ENCODE measurements around the gene RHEB. TPM values are rescaled to one million over a fixed set of nuclear protein-coding genes. Genes with fewer than 3 reads are reported as not detected.
A peak's percentile ranks its signal among the peaks of the same experiment; 100 is the strongest.

The RHEB gene
- total RNA-seq, 2 donors from 2014 or later: 37.3 to 55.5 TPM

- Mint-ChIP-seq H3K4me3 (no peak overlapping the region), H3K27ac (no peak overlapping the region), H3K27me3 (no peaks in the 10 kb centered on the region), H3K4me1 (peaks cover 4% of the 10 kb centered on the region), H3K9me3 (peaks cover 16% of the 10 kb centered on the region), H3K36me3 (ENCODE audit: low read depth) (peaks cover 34% of the 10 kb centered on the region)
- no peak for ATAC-seq (replicated peaks)
Measured at GRCh38 chr7:151461096-151461941, 58.4 kb downstream of the RHEB start.

- Mint-ChIP-seq H3K36me3 (ENCODE audit: low read depth) (peaks cover 25% of the 10 kb centered on the region), H3K9me3 (peaks cover 16% of the 10 kb centered on the region), H3K27me3 (no peaks in the 10 kb centered on the region), H3K4me1 (peaks cover 7% of the 10 kb centered on the region), H3K4me3 (no peak overlapping the region), H3K27ac (no peak overlapping the region)
- no peak for ATAC-seq (replicated peaks)
Measured at GRCh38 chr7:151460474-151460855, 59.2 kb downstream of the RHEB start.

- Mint-ChIP-seq H3K27me3 (no peaks in the 10 kb centered on the region), H3K4me1 (peaks cover 9% of the 10 kb centered on the region), H3K36me3 (ENCODE audit: low read depth) (peaks cover 20% of the 10 kb centered on the region), H3K27ac (no peak overlapping the region), H3K9me3 (peaks cover 16% of the 10 kb centered on the region), H3K4me3 (no peak overlapping the region)
- ATAC-seq (replicated peaks): no peak
Measured at GRCh38 chr7:151459726-151460473, 59.8 kb downstream of the RHEB start.

DNA sequence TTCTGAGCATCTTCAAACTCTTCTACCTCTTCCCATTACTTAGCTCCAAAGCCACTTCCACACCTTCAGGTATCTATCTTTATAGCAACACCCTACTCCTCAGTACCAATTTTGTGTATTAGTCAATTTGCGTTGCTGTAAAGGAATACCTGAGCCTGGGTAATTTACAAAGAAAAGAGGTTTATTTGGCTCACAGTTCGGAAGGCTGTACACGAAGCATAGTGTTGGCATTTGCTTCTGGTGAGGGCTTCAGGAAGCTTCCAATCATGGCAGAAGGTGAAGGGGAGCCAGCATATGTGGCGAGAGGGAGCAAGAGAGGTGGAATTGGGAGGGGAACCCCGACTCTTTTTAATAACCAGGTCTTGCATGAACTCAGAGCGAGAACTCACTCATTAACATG lies 62.2 kb downstream of the RHEB start:
- Mint-ChIP-seq H3K9me3 (peaks cover under 1% of the 10 kb centered on the region), H3K4me3 (no peak overlapping the region), H3K27ac (no peak overlapping the region), H3K36me3 (ENCODE audit: low read depth) (no peaks in the 10 kb centered on the region), H3K27me3 (no peaks in the 10 kb centered on the region), H3K4me1 (peaks cover 5% of the 10 kb centered on the region)
- no peak for ATAC-seq (replicated peaks)

GRCh38 chr7:151456782-151457181 lies 62.9 kb downstream of the RHEB start:
- peaks cover 5% of the 10 kb centered on the region for H3K4me1 Mint-ChIP-seq
- no peaks in the 10 kb centered on the region for H3K36me3 Mint-ChIP-seq (ENCODE audit: low read depth)
- H3K9me3 Mint-ChIP-seq: no peaks in the 10 kb centered on the region
- no peak for ATAC-seq (replicated peaks)
- H3K27ac Mint-ChIP-seq: no peak overlapping the region
- no peak overlapping the region for H3K4me3 Mint-ChIP-seq
- no peaks in the 10 kb centered on the region for H3K27me3 Mint-ChIP-seq

DNA sequence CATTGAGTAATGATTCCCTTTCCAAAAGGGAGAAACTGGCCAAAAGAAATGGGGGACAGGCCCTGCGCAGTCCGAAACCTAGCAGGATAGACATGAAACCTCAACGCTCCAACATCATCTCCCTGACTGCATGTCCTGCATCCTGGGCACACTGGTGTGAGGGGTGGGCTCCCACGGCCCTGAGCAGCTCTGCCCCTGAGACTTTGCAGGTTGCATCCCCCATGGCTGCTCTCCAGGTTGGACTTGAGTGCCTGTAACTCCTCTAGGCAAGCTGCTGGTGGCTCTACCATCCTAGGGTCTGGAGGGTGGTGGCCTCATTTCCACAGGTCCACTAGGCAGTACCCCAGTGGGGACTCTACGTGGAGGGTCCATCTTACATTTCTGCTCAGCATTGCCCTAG lies 63.4 kb downstream of the RHEB start:
- no peak overlapping the region for H3K4me3 Mint-ChIP-seq
- no peaks in the 10 kb centered on the region for H3K36me3 Mint-ChIP-seq (ENCODE audit: low read depth)
- H3K27ac Mint-ChIP-seq: peak overlapping the region; percentile 16
- H3K9me3 Mint-ChIP-seq: no peaks in the 10 kb centered on the region
- no peak for ATAC-seq (replicated peaks)
- H3K27me3 Mint-ChIP-seq: no peaks in the 10 kb centered on the region
- H3K4me1 Mint-ChIP-seq: peaks cover 5% of the 10 kb centered on the region

GRCh38 chr7:151455690-151456089 lies 64.0 kb downstream of the RHEB start:
- ATAC-seq (replicated peaks): peak; percentile 75
- Mint-ChIP-seq H3K27me3 (no peaks in the 10 kb centered on the region), H3K36me3 (ENCODE audit: low read depth) (no peaks in the 10 kb centered on the region), H3K4me1 (peaks cover 9% of the 10 kb centered on the region), H3K9me3 (no peaks in the 10 kb centered on the region), H3K4me3 (no peak overlapping the region), H3K27ac (peak overlapping the region; percentile 16)

GRCh38 chr7:151454932-151455530 lies 64.7 kb downstream of the RHEB start:
- H3K36me3 Mint-ChIP-seq (ENCODE audit: low read depth): no peaks in the 10 kb centered on the region
- no peak overlapping the region for H3K4me3 Mint-ChIP-seq
- no peak overlapping the region for H3K27ac Mint-ChIP-seq
- H3K9me3 Mint-ChIP-seq: no peaks in the 10 kb centered on the region
- peaks cover 9% of the 10 kb centered on the region for H3K4me1 Mint-ChIP-seq
- no peaks in the 10 kb centered on the region for H3K27me3 Mint-ChIP-seq
- ATAC-seq (replicated peaks): no peak

DNA sequence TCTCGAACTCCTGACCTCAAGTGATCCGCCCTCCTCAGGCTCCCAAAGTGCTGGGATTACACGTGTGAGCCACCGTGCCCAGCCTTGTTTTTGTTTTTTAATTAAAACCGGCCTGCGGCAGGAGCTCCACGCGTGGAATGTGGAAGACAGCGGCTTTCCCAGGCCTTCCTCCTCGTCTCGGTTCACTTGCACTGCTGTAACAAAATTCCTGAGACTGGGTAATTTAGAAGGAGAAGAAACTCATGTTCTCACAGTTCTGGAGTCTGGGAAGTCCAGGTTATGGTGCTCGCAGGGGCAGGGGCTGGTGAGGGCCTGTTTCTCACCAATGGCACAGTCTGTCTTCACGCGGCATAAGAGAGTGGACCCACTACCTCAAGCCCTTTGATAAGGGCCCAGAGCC lies 65.4 kb downstream of the RHEB start:
- Mint-ChIP-seq H3K4me3 (no peak overlapping the region), H3K9me3 (no peaks in the 10 kb centered on the region), H3K27ac (no peak overlapping the region), H3K27me3 (no peaks in the 10 kb centered on the region), H3K36me3 (ENCODE audit: low read depth) (no peaks in the 10 kb centered on the region), H3K4me1 (peaks cover 9% of the 10 kb centered on the region)
- no peak for ATAC-seq (replicated peaks)

GRCh38 chr7:151453326-151453791 lies 66.3 kb downstream of the RHEB start:
- no peaks in the 10 kb centered on the region for H3K9me3 Mint-ChIP-seq
- H3K36me3 Mint-ChIP-seq (ENCODE audit: low read depth): no peaks in the 10 kb centered on the region
- no peaks in the 10 kb centered on the region for H3K27me3 Mint-ChIP-seq
- no peak overlapping the region for H3K4me3 Mint-ChIP-seq
- no peak for ATAC-seq (replicated peaks)
- H3K4me1 Mint-ChIP-seq: peaks cover 9% of the 10 kb centered on the region
- no peak overlapping the region for H3K27ac Mint-ChIP-seq

DNA sequence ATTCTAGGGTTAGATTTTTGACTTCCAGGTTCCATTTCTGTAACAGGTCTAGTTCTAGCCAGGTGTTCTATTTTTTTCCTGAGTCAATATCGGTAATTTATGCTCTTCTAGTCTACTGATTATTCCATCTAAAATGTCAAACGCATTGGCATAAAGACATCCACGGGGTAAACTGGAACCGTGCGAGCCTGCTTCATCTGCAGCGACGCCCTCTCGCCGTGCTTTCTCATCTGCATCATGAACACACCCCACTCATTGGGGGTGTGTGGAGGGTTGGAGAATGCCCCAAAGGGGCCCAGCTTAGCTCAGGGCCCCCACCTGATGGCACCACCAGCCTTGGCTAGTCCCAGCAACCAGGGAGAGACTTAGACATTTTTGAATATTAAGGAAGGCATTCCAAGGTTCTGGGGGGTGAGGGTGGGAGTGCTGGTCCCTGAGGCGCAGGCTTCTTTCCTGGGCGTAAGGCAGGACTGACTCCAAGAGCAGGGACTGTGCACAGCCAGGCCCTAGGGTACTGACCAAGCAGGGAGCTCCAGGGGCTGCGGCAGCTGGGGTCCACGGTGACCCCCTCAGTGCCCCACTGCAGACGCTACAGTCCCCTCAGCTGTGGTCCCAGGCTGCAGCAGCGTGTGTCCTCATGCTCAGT lies 66.9 kb downstream of the RHEB start:
- no peak for ATAC-seq (replicated peaks)
- Mint-ChIP-seq H3K4me3 (no peak overlapping the region), H3K27ac (no peak overlapping the region), H3K9me3 (no peaks in the 10 kb centered on the region), H3K27me3 (no peaks in the 10 kb centered on the region), H3K4me1 (peaks cover 9% of the 10 kb centered on the region), H3K36me3 (ENCODE audit: low read depth) (no peaks in the 10 kb centered on the region)

DNA sequence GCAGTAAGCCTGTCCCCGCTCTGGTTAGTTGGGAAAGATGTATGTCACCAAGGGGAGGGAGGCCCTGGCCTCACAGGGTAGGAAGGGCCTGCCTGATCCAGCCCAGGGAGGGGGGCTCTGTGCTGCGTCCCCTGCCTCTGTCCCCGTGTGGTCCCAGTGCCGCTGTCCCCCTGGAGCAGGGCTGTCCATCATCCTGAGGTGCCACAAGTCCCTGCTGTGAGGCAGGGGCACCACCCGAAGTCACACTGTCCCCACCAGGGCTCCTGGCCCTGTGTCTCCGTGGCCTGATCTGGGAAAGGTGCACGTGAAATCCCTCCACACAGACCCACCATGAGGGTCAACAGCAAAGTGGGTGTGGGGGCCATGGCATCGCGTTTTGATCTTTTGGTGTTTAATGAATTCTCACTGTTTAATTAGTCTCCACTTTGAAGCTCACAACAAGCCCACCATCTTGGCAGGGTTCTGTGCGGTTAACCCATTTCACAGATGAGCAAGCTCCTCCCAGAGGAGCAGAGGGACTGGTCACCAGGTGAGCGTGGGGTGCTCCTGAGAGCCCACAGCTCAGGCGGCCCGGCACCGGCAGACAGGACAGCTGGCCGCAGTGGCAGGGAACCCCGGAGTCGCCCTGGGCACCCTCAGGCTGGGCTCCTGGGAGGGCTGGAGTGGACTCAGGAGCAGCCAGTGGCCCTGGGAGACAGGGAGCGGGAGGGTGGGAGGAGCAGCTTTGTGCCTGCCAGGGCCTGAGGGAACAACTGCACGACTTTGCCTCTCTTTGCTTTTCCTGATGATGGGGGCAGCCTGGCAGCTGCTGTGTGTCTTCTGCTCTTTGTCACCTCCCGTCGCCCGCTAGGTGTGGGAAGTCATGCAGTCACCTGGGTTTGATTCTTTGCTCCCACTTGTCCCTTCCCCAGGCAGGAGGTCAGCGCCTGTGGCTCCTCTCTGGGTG lies 67.8 kb downstream of the RHEB start:
- Mint-ChIP-seq H3K36me3 (ENCODE audit: low read depth) (no peaks in the 10 kb centered on the region), H3K27me3 (no peaks in the 10 kb centered on the region), H3K9me3 (no peaks in the 10 kb centered on the region), H3K4me3 (no peak overlapping the region), H3K27ac (no peak overlapping the region), H3K4me1 (peaks cover 9% of the 10 kb centered on the region)
- no peak for ATAC-seq (replicated peaks)

- H3K4me3 Mint-ChIP-seq: no peak overlapping the region
- peaks cover 9% of the 10 kb centered on the region for H3K4me1 Mint-ChIP-seq
- ATAC-seq (replicated peaks): no peak
- no peak overlapping the region for H3K27ac Mint-ChIP-seq
- no peaks in the 10 kb centered on the region for H3K9me3 Mint-ChIP-seq
- no peaks in the 10 kb centered on the region for H3K27me3 Mint-ChIP-seq
- H3K36me3 Mint-ChIP-seq (ENCODE audit: low read depth): no peaks in the 10 kb centered on the region
Measured at GRCh38 chr7:151451156-151451555, 68.5 kb downstream of the RHEB start.
